ENCODE data around the gene PRMT9. TPM values are rescaled to one million over a fixed set of nuclear protein-coding genes. Genes with fewer than 3 reads are reported as not detected.

PRMT9 gene
- total and polyA plus RNA-seq, 2 of the 13 experiments (the other 11 are each of a cell fraction or from before 2014, with no cell fraction given) = 4.0 to 9.7 TPM

DNA sequence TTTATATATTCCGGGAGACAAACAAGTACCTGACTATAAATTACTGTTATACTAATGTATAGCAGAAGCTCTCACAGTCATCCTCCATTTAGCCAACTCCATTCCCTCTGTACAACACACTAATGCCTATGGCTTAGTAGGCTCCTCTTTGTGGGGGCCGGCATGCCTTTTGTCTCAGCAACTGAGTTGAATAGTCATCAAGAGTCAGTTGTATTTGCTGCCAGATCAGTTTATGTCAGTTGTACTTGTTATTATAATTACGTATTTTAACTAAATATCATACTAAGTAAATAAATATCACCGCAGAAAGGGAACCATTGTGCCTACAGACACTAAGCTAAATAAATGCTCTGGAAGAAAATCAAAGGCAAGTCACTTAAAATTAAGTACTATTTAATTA, 9.9 kb downstream of the PRMT9 start (continued):
- TF ChIP-seq, protein P1, sequence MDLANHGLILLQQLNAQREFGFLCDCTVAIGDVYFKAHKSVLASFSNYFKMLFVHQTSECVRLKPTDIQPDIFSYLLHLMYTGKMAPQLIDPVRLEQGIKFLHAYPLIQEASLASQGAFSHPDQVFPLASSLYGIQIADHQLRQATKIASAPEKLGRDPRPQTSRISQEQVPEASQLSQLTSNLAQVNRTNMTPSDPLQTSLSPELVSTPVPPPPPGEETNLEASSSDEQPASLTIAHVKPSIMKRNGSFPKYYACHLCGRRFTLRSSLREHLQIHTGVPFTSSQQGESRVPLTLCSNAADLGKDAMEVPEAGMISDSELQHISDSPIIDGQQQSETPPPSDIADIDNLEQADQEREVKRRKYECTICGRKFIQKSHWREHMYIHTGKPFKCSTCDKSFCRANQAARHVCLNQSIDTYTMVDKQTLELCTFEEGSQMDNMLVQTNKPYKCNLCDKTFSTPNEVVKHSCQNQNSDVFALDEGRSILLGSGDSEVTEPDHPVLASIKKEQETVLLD (CRISPR knock-in tag; IDR thresholded peaks at IDR 0.05; ENCODE audit: low read depth) = no peak
- TF ChIP-seq ZNF382 (CRISPR knock-in tag; IDR thresholded peaks at IDR 0.05; ENCODE audit: borderline replicate concordance) = no peak
- TF ChIP-seq, protein P2, sequence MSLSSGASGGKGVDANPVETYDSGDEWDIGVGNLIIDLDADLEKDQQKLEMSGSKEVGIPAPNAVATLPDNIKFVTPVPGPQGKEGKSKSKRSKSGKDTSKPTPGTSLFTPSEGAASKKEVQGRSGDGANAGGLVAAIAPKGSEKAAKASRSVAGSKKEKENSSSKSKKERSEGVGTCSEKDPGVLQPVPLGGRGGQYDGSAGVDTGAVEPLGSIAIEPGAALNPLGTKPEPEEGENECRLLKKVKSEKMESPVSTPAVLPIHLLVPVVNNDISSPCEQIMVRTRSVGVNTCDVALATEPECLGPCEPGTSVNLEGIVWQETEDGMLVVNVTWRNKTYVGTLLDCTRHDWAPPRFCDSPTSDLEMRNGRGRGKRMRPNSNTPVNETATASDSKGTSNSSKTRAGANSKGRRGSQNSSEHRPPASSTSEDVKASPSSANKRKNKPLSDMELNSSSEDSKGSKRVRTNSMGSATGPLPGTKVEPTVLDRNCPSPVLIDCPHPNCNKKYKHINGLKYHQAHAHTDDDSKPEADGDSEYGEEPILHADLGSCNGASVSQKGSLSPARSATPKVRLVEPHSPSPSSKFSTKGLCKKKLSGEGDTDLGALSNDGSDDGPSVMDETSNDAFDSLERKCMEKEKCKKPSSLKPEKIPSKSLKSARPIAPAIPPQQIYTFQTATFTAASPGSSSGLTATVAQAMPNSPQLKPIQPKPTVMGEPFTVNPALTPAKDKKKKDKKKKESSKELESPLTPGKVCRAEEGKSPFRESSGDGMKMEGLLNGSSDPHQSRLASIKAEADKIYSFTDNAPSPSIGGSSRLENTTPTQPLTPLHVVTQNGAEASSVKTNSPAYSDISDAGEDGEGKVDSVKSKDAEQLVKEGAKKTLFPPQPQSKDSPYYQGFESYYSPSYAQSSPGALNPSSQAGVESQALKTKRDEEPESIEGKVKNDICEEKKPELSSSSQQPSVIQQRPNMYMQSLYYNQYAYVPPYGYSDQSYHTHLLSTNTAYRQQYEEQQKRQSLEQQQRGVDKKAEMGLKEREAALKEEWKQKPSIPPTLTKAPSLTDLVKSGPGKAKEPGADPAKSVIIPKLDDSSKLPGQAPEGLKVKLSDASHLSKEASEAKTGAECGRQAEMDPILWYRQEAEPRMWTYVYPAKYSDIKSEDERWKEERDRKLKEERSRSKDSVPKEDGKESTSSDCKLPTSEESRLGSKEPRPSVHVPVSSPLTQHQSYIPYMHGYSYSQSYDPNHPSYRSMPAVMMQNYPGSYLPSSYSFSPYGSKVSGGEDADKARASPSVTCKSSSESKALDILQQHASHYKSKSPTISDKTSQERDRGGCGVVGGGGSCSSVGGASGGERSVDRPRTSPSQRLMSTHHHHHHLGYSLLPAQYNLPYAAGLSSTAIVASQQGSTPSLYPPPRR (CRISPR knock-in tag; IDR thresholded peaks at IDR 0.05; ENCODE audit: borderline replicate concordance) = no peak
- TF ChIP-seq, protein P3, sequence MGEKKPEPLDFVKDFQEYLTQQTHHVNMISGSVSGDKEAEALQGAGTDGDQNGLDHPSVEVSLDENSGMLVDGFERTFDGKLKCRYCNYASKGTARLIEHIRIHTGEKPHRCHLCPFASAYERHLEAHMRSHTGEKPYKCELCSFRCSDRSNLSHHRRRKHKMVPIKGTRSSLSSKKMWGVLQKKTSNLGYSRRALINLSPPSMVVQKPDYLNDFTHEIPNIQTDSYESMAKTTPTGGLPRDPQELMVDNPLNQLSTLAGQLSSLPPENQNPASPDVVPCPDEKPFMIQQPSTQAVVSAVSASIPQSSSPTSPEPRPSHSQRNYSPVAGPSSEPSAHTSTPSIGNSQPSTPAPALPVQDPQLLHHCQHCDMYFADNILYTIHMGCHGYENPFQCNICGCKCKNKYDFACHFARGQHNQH (CRISPR knock-in tag; IDR thresholded peaks at IDR 0.05) = no peak
- no peak for TF ChIP-seq JUND (CRISPR knock-in tag; IDR thresholded peaks at IDR 0.05)

Measured in HepG2 (cell line).